Measurements from ENCODE around the gene INTS1.

INTS1 gene

DNA sequence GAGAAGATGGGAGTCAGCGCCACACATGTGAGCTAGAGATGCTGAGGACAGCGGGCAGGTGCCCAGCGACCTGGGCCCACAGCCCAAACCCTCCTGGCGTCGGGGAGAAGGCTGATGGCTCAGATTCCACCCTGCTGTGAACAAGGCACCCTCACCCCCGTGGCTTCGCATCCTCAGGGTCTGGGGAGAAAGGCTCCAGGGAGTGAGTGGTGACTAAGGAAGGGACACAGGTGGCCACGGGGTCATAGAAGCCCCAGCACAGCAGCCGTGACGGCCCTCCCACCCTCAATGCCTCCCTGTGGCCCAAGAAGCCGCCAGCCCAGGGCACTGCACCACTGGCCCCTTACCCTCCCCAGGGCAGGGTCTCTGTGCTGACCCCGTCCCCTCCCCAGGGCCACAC lies 19.6 kb downstream of the INTS1 start:
- no peak for DNase-seq

DNA sequence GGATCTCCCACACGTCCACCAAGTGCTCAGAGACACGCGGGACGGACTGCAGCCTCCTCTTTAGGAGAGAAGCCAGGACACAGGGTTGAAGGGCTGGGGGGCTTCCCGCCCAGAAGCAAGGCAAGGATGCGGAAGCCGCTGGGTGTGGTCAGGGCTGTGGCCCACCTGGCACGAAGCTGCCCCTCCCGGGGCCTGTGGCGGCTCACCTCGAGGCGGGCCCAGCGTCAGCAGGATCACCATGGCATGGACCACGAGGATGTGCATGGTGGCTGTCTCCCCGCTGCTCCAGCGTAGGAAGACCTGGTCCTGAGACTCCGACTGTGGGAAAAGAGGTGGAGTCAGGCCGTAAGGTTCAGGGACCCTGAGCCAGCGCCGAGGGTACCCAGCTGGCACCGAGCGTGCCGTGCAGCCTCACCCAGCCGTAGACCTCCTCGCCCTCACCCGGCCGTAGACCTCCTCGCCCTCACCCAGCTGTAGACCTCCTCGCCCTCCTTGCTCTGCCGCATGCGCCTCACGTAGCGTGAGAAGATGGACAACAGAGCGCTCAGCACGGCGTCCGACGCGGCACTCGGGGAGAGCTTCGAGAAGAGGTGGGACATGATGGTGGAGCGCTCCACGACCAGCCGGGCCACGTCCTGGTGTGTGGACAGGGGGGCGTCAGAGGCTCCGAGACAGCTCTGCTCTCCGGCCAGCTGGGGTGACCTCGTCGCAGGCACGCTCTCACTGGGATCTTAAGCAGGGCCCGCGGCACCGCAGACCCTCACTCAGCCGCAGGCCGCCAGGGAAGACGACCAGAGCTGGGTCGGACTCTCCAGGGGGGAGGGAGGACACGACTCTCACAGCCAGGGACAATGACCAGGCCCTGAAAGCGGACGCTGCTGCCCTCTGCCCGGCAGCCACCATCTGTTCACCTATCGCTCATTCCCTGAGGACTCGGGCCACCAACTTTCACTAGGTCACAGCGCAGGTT lies 20.4 kb downstream of the INTS1 start:
- no peak for DNase-seq

DNA sequence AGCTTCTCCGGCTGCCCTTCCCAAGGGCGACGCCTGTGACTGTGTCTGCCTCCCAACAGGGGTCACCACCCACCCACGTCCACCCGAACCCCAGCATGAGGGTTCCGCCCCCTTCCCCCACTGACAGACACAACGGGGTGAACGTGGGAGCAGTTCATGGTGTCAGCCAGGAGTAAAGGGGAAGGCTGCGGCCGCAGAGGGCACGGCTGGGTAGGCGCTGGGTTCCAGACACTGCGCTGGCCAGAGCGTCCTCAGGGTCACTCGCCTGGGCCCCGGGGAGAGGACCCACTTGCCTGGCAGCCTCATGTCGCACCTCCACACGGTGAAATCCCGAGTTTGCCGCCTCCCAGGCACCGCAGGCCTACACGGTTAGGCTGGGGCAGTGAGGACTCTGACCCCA lies 21.1 kb downstream of the INTS1 start:
- no peak for DNase-seq

DNA sequence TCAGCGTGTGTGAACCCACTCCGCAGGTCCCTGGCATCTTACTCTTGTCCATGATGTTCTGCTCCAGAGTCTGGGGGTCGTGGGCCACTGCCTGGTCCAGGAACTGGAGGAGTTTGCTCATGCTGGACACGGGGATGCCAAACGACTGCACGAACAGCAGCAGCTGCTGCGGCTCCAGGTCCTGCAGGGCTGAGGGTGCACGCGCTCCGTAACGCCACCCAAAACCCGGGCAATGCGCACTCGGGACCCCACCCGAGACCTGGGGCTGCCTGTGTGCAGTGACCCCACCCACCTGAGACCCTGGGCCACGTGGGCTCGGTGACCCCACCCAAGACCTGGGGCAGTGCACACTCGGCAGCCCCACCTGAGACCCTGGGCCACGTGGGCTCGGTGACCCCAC lies 22.9 kb downstream of the INTS1 start:
- no peak for DNase-seq

DNA sequence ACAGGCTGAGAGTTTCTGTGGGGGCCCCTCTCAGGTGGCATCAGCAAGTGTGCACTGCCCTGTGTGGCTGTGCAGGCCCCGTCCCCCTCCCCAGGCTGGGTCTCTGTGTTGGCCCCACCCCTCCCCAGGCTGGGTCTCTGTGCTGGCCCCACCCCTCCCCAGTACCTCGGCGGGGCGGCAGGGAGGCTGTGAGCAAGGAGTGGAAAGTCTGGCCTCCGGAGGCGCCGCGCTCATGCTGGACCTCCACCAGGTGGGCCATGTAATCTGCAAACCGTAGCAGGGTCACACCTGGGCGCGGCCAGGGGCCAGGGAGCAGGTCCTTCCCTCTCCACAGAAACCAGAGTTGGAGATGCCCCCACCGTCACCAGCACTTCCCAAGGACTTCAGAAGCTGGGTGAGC lies 23.5 kb downstream of the INTS1 start:
- no peak for DNase-seq

DNA sequence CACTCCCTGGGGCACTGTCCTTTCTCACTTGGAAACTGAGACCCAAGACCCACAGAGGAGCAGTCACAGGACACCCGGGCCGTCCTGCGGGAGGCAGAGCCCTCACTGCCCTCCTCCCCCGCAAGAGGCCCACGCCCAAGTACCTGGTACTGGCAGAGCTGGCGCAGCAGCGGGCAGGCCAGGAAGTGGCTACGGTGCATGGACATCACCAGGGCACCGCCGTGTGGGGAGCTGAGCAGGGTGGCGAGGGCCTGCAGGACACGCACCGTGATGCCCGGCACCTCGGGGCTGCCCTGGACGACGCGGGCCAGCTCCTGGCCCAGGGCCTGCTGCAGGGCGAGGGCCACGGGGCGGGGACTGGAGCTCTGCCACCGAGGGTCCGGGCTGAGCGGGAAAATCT lies 24.9 kb downstream of the INTS1 start:
- no peak for DNase-seq

DNA sequence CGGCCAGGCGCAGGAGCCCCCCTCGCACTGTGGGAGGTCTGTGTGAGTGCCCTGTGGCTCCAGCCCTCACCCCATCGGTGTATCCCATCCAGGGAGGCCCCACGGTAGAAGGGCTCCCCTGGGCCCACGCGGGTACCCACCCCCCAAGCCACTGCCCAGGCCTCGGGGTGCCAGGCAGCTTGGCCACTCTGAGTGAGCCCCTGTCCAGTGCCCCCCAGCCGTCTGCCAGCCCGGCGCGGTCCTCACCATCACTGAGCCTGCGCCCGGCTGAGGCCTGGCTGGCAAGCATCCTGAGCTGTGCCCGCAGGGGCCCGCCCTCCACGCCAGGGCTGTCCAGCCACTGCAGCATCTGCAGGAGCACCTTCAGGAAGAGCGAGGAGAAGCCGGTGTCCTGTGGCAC lies 25.7 kb downstream of the INTS1 start:
- no peak for DNase-seq

DNA sequence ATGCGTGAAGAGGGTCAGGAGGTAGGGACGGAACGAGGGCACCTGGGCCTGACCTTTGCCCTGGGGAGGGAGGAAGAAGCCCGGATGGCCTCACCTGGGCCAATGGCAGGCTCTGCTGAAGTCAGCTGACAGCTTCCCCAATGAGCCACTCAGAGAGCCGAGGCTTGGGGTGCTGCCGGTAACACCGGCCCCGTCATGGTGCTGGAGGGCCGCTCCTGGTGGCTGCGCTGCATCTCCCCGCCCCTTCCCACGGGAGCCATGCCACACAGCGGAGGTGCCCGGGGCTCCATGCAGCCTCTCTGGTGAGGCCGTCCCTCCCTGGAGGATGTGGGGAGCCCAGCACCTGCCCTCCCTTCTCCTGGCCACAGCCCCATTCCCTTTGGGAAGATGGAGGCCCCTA lies 27.3 kb downstream of the INTS1 start:
- DNase-seq, result no peak

DNA sequence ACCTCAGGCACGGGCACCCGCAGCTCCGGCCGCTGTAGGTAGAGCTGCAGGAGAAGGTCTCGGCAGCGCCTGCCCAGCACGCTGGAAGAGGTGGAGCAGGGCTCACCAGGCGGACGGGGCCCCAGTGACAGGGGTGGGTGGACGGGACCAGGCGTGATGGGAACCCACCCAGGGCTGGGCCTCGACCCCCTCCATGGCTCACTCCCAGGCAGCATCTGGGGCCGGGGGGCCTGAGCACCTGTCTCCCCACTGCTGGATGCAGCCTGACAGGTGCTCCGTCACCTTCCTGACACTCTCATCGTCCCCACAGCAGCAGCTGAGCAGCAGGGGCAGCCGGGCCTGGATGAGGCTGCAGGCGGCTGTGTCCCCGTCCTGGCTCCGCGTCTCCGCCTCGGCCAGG lies 28.2 kb downstream of the INTS1 start:
- DNase-seq, result no peak

DNA sequence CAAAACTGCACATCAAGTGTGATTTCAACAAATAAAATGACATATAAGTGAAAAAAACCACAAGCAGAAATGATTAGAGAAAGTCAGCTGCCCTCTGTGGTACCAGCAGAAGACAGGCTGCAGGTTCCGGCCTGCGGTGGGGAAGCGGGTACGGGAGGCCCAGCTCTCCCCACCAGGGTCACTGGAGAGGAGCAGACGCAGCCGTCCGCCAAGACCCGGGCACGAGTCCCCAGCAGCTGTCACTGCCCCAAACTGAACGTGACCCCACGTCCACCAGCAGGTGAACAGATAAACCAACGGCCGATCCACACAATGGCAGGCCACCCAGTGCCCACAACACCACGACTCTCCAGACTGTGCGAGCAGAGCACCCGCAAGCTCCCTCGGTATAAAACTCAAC lies 28.8 kb downstream of the INTS1 start:
- DNase-seq, result no peak

DNA sequence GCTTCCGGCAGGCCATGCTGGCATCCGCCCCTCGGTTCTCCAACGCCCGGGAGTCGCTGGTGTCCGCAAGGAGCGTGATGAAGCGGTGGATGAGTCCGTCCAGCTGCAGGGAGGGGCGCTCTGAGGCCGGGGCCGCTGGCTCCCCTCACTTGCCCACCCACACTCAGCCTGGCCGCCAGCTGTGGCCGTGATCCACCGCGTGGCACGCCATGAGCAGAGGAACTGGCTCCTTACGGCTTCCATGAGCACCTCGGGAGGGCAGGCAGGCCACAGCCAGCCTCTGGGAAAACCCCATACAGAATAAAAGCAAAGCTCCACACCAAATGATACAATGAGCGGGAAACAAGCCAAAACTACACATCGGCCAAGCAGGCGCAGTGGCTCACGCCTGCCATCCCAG lies 29.5 kb downstream of the INTS1 start:
- no peak for DNase-seq

DNA sequence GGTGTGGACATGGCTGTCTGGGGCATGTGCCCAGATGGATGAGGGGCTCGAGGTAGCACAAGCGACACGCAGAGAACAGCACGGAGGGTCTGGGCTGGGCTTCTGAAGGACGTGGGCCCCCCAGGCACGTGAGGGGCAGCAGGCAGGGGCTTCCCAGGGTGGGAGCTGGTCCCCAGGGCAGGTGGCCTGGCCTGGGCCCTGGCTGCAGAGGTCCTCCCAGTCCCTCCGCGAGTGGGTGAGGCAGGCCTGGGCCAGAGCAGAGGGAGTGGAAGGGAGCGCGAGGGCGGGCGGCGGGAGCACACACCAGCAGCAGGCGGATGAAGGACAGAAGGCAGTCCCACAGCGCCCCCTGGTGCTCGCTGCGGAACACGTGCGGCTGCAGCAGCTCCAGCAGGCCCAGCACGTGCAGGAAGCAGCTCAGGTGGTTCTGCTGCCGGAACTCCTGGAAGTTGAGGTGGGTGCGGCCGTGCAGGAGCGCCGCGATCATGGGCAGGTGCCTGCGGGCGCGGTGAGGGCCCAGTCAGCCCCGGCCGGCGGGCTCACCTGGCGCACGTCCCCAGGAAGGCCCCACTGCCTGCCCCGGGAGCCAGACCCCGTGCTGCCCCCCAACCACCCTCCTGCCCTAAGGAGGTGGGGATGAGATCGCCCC lies 30.2 kb downstream of the INTS1 start:
- peak; percentile 88 for DNase-seq

DNA sequence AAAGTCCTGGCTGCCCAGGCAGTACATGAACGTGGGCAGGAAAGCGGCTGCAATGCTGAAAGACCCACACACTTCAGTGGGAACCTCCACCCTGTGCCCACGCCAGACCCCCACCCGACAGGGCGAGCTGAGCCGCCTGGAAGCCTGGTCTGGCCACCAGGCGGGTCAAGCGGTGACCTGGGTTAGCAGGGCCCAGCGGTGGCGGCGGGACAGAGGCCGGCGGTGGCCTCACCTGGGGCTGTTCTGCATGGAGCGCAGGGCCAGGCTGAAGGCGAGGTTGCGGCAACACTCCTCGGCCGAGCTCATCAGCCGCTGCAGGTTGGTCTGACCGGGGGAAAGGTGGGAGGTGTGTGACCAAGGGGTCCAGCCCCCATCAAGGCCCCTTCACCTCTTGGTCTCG lies 33.3 kb downstream of the INTS1 start:
- DNase-seq, result no peak

DNA sequence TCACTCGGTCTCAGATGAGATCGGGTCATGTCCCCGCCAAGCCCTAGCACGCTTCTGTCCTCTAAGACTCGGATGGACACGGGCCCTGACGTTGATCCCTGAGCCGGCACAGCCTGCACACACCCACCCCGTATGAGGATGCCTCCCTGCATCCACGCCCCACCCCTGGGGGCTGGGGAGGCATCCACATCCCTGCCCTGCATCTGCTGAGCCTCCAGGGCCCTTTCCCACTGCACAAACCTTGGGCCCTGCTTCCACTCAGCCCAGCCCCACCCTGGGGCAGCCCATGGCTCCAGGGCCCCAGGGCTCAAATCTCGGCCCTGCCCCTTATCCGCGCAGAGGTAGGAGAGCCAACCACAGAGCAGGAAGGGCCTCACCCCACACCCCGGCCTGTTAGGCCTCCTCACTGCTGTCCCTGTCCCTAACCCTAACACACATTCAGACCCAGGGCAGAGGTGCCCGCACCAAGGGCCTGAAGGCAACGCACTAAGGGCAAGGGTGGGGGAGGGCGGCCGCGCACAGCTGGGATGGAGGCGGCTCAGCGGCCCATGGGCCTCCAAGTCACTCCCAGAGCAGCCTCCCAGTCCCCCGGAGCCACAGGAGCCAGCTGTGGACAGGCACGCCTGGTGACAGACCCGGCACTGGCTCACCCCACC lies 35.4 kb downstream of the INTS1 start:
- no peak for DNase-seq

DNA sequence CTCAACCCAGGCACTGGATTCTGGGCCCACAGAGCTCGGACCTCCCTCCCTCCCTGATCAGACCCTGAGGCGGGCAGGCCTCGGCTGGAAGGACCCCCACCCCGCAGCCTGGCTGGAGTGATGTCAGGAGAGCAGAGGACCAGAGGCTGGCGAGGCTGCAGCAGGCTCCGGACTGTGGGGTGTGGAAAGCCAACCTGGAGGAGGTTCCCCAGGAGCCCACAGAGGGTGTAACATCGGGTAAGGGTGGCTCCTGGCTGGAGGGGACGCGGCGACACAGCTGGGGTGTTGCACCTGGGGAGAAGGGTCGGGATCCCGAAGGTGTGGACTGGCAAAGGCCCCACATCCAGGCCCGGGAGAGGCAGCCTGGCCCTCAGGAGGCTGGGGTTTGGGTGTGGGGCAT lies 36.0 kb downstream of the INTS1 start:
- no peak for DNase-seq

DNA sequence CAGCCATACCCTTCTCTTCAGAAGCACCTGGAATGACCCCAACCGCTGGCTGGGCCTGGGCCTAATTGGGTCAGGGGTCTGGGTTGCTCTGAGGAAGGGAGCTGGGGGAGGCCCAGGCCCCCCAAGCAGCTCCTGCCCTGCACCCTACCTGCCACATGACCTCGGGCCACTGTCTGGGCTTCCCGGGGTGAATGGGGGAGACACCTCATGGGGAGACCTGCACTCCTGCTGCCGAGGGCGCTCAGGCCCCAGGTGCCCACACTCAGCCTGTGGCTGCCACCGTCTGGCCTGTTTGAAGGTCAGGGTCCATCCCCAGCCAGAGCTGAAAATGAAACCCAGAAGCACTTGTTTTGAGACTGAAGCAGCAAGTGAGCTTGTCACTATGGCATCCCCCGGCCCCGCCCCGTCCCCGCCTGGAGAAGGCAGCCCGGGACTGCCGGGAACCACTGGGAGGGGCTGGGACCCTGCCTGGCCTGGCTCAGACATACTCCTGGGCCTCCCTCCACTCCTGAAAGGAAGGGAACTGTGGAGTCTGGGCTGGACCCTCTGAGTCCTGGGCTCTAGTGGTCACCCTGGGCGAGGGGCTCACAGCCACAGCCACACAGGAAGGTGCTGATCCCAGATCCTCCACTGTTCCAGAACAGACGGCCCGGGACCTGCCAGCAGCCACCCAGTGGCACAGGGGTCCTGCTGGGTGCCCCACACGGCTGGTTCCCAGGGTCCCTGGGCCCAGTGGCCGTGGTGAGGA lies 37.5 kb downstream of the INTS1 start:
- DNase-seq, result peak; percentile 83

DNA sequence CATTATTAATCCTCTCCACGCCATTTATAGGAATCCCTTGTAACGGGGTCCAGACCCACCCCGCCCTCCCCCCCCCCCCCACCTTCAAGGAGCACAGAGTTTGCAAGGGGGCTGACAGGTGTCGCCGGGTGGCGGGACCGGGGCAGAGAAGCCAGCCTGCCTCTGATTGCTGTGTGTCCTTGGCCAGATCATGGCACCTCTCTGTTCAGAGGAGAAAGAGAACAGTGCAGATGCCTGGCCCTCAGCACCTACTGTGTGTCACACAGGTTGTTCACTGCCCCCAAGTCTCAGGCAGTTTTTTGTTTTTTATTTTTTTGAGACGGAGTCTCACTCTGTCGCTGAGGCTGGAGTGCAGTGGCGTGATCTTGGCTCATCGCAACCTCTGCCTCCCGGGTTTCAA lies 39.5 kb downstream of the INTS1 start:
- DNase-seq, result no peak

DNA sequence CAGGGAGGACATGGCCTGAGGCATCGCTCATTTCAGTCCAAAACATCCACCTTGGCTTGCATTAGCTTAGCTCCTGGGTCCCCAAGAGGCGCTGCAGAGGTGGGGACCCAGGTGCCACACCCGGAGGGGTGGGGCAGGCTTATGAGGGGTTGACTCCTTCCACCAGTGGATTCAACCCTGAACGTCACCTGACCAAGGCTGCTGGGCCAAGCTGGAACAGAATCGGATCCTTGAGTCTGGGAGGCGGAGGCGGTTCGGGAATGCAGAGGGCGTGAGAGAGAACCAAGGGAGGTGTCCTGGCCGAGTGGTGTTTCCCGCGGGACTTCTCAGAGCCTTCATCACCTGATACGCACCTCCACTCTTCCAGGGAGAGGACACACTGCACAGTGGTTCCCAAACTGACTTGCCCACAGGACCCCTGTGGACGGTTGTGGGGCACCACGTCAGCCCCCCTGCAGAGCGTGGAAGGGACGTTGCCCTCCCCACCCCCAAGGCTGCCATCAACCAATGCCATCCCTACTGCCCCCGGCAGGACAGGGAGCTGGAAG lies 40.4 kb downstream of the INTS1 start:
- DNase-seq, result no peak

DNA sequence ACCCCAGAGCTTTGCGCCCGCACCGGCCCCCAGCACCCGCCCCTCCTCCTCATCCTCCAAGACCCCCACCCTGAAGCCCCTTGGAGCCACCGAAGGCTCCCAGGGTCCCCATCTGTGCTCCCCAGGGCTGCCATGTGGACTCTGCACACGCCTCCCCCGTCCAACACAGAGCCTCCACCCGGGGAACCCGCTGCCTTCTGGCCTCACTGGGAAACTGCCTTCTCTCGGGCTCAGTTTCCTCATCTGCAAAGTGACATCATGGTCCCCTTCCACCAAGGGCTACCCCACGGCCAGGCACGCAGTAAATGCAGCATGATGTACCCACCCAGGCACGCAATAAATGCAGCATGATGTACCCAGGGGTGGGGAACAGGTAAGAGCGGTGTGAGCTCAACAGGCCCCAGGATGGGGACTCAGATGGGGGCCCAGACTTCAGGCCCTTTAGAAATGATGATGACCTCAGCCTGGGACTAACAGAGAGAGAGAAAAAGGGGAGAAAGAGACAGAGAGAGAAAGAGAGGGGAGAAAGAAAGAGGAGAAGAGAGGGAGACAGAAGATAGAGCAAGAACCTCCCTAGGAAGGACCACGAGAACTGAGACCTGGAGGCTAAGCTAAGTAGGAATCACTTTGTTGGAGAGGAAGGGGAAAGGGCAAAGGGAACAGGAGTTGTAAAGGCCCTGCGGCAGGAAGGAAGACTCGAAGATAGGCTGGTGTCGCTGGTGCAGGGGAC lies 42.4 kb downstream of the INTS1 start:
- DNase-seq, result no peak

DNA sequence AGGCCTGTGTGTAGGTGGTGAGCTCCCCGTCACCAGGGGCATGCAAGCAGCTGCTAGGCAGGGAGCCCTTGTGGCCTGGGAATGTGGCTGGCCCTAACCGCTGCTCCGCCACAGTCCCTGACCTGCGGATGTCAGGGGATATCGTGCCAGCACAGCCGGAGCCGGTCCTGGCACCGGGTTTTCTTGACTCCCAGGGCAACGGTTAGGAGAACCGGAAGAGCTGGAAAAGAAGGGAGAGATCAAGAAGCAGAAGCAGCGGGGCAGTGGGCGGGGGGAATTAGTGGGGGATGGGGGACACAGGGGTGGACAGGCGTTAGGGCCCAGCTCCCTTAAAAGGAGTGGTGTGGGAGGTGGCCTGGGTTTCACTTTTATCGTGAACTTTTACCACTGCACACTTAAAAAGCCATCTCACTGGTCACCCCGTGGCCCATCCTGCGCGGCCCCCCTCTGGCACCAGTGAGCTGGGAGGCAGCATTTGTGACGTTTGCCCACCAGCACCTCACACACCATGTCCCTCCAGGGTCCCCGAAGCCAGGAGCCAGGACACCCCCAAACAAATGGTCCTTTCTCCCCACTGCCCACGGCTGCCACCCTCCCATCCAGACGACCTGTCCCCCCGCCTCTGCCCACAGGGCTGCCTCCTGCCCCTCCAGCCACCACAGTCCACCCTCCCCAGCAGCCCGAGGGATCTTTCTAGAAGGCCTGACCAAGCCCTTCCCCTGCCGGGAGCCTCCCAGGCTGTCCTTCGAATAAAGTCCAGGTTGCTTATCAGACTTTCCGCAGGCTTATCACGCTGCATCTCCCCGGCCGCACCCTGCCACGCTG lies 43.2 kb downstream of the INTS1 start:
- peak; percentile 72 for DNase-seq
